Keratinocyte (primary cell): ENCODE measurements around the gene FHIT. TPM values are rescaled to one million over a fixed set of nuclear protein-coding genes. Genes with fewer than 3 reads are reported as not detected.

Source experiments
- DNase-seq: peaks from one replicate; pipeline ENCODE4 v3.0.0-alpha.2; 2011; ENCODE audit warnings: low read depth, missing footprints, low spot score
- FAIRE-seq: peaks from 2 replicates; lab custom pipeline; 2011; peaks lifted over from hg19 to GRCh38; lab: Jason Lieb, UNC
- H2AFZ ChIP-seq: 2 replicates; pipeline ENCODE4 v1.6.0; 2012; ENCODE audit warnings: low read length, control low read depth, inconsistent platforms; ENCODE audit not compliant: control insufficient read depth
- H3K27ac ChIP-seq: 2 replicates; pipeline ENCODE4 v1.5.1; 2011; ENCODE audit warnings: low read length; ENCODE audit not compliant: control insufficient read depth, insufficient read depth
- H3K27me3 ChIP-seq: 3 replicates; pipeline ENCODE4 v1.6.0; 2011; ENCODE audit warnings: low read length; ENCODE audit not compliant: control insufficient read depth, insufficient read depth; ENCODE audit errors: extremely low read depth
- H3K36me3 ChIP-seq, 2 experiments: 2 replicates in 1 of 2; 3 replicates in 1 of 2; pipeline ENCODE4 v1.5.1; 2011; ENCODE audit warnings: low read length in 2 of 2, mild to moderate bottlenecking in 1 of 2; ENCODE audit not compliant: control insufficient read depth in 2 of 2, insufficient read depth in 2 of 2; ENCODE audit errors: extremely low read depth in 1 of 2
- H3K4me1 ChIP-seq: 3 replicates; pipeline ENCODE4 v1.5.1; 2011; ENCODE audit warnings: low read length; ENCODE audit not compliant: control insufficient read depth, insufficient read depth; ENCODE audit errors: extremely low read depth
- H3K4me2 ChIP-seq: 3 replicates; pipeline ENCODE4 v1.6.0; 2011; ENCODE audit warnings: low read depth, low read length; ENCODE audit not compliant: control insufficient read depth, insufficient read depth; ENCODE audit errors: extremely low read depth
- H3K4me3 ChIP-seq, 3 experiments: fragments of 200-600 bp in 1 of 3; sonication (generic) in 1 of 3; 2 replicates in 2 of 3; 3 replicates in 1 of 3; pipeline ENCODE4 v1.5.1; 2011 to 2016; ENCODE audit warnings: low read length in 3 of 3, mild to moderate bottlenecking in 3 of 3, control low read depth in 2 of 3, inconsistent platforms in 1 of 3, low read depth in 1 of 3, mixed read lengths in 1 of 3, mixed run types in 1 of 3, moderate library complexity in 1 of 3; ENCODE audit not compliant: control insufficient read depth in 2 of 3, insufficient read depth in 2 of 3; ENCODE audit errors: extremely low read depth in 1 of 3
- H3K79me2 ChIP-seq: 2 replicates; pipeline ENCODE4 v1.6.0; 2012; ENCODE audit warnings: low read length; ENCODE audit not compliant: control insufficient read depth, insufficient read depth
- H3K9ac ChIP-seq: 3 replicates; pipeline ENCODE4 v1.6.0; 2011; ENCODE audit warnings: low read length; ENCODE audit not compliant: control insufficient read depth, insufficient read depth; ENCODE audit errors: extremely low read depth
- H3K9me1 ChIP-seq: 3 replicates; pipeline ENCODE4 v1.6.0; 2011; ENCODE audit warnings: low read length; ENCODE audit not compliant: control insufficient read depth, insufficient read depth; ENCODE audit errors: extremely low read depth
- H3K9me3 ChIP-seq: 2 replicates; pipeline ENCODE4 v1.5.1; 2012; ENCODE audit warnings: low read depth, low read length; ENCODE audit not compliant: control insufficient read depth
- H4K20me1 ChIP-seq: 3 replicates; pipeline ENCODE4 v1.6.0; 2011; ENCODE audit warnings: low read length; ENCODE audit not compliant: control insufficient read depth, insufficient read depth; ENCODE audit errors: extremely low read depth
- EZH2 ChIP-seq: IDR thresholded peaks from one replicate; pipeline ENCODE4 v1.6.1; 2012; ENCODE audit warnings: inconsistent platforms, mild to moderate bottlenecking, low read length, moderate library complexity
- dilution Hi-C: fragments of 300-500 bp; cut with MboI; formaldehyde crosslinking; loops from one replicate; pipeline ENCODE4 v1.7.0; 2020; ENCODE audit warnings: low sequenced_read_pairs; ENCODE audit not compliant: extremely low pct_ligation_motif_present
- polyA plus RNA-seq, 5 experiments: library from polyadenylated mRNA; depleted of rRNA in 3 of 5; stranded (reverse) in 3 of 5; stranded (forward) in 1 of 5; unstranded in 1 of 5; fragments of >200 nt; gene quantifications; 1 replicate in 1 of 5; 2 replicates in 3 of 5; 3 replicates in 1 of 5; pipeline versions ENCODE4 v1.2.1 to v1.2.3, GENCODE V29; 2011 to 2012; ENCODE audit warnings: missing spikeins in 2 of 5, low read depth in 1 of 5, low replicate concordance in 1 of 5
- TF ChIP-seq, protein P1 (sequence below), 3 experiments: IDR thresholded peaks in 1 of 3; conservative IDR thresholded peaks in 1 of 3; optimal IDR thresholded peaks in 1 of 3; 2 replicates in 2 of 3; 3 replicates in 1 of 3; pipeline versions ENCODE3 to v1.5.1; 2011; ENCODE audit warnings: low read length in 3 of 3, mild to moderate bottlenecking in 3 of 3, moderate library complexity in 2 of 3, control low read depth in 1 of 3, inconsistent platforms in 1 of 3; ENCODE audit not compliant: insufficient read depth in 2 of 3; ENCODE audit errors: extremely low read depth in 1 of 3

Gene FHIT
- polyA plus RNA-seq, 1 donor (not counting 4 experiments of a cell fraction or from before 2014, with no cell fraction given), result 2.2 TPM

DNA sequence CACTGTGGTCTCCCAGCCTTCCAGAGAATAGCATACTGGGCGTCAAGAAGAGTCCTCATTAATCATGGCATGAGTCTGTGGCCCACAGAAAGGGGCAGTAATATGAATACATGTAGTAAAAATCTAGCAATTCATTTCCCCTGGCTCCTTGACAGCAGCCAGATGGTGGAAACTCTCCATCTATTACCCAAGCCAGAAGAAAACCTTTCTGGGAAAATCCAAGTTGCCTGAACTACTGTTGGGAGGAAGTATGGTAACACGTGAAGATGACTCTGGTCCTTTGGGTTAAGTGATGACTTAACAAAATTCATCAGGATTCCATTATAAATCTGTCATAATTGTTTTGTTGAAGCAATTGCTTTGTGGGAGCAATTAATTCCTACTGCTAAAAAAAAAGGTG, 530.5 kb downstream of the FHIT start:
- no peaks in the 10 kb centered on the region for H3K36me3 ChIP-seq
- H3K4me2 ChIP-seq, result no peak overlapping the region
- no peaks in the 10 kb centered on the region for H3K4me1 ChIP-seq
- no peak for TF ChIP-seq EZH2
- TF ChIP-seq, protein P1, sequence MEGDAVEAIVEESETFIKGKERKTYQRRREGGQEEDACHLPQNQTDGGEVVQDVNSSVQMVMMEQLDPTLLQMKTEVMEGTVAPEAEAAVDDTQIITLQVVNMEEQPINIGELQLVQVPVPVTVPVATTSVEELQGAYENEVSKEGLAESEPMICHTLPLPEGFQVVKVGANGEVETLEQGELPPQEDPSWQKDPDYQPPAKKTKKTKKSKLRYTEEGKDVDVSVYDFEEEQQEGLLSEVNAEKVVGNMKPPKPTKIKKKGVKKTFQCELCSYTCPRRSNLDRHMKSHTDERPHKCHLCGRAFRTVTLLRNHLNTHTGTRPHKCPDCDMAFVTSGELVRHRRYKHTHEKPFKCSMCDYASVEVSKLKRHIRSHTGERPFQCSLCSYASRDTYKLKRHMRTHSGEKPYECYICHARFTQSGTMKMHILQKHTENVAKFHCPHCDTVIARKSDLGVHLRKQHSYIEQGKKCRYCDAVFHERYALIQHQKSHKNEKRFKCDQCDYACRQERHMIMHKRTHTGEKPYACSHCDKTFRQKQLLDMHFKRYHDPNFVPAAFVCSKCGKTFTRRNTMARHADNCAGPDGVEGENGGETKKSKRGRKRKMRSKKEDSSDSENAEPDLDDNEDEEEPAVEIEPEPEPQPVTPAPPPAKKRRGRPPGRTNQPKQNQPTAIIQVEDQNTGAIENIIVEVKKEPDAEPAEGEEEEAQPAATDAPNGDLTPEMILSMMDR (optimal IDR thresholded peaks at IDR 0.05 in 1 of 3, IDR thresholded peaks at IDR 0.05 in 1 of 3, conservative IDR thresholded peaks at IDR 0.05 in 1 of 3; ENCODE audit: extremely low read depth in 1 of 3, insufficient read depth in 2 of 3, low read length in 3 of 3), result no peak
- dilution Hi-C loops, result no loop called here
- no peaks in the 10 kb centered on the region for H3K27me3 ChIP-seq
- no peak overlapping the region for H3K27ac ChIP-seq
- no peak overlapping the region for H3K4me3 ChIP-seq
- H3K9ac ChIP-seq, result no peak overlapping the region
- H4K20me1 ChIP-seq, result no peaks in the 10 kb centered on the region
- H3K9me1 ChIP-seq, result no peaks in the 10 kb centered on the region
- no peak for DNase-seq
- no peaks in the 10 kb centered on the region for H3K79me2 ChIP-seq
- no peak for FAIRE-seq
- H2AFZ ChIP-seq, result no peak overlapping the region
- H3K9me3 ChIP-seq, result no peaks in the 10 kb centered on the region

DNA sequence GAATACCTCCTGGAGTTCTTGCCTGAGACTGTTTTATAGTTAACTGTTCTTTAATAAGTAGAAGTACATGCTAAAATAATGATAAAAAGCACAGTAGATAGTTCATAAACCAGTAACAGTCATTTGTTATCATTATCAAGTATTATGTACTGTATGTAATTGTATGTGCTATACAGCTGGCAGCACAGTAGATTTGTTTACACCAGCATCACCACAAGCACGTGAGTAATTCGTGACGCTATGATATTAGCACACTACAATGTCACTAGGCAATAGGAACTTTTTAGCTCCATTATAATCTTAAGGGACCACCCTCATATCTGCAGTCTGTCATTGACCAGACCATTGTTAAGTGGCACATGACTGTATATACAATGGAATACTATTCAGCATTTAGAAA, 534.7 kb downstream of the FHIT start:
- no peak overlapping the region for H3K9ac ChIP-seq
- no peaks in the 10 kb centered on the region for H3K36me3 ChIP-seq
- no peaks in the 10 kb centered on the region for H3K4me1 ChIP-seq
- H3K79me2 ChIP-seq, result no peaks in the 10 kb centered on the region
- no peak overlapping the region for H2AFZ ChIP-seq
- H3K27ac ChIP-seq, result no peak overlapping the region
- FAIRE-seq, result no peak
- DNase-seq, result no peak
- TF ChIP-seq EZH2, result no peak
- TF ChIP-seq, protein P1 (optimal IDR thresholded peaks at IDR 0.05 in 1 of 3, IDR thresholded peaks at IDR 0.05 in 1 of 3, conservative IDR thresholded peaks at IDR 0.05 in 1 of 3; ENCODE audit: extremely low read depth in 1 of 3, insufficient read depth in 2 of 3, low read length in 3 of 3), result no peak
- no peaks in the 10 kb centered on the region for H3K27me3 ChIP-seq
- no peak overlapping the region for H3K4me3 ChIP-seq
- no peaks in the 10 kb centered on the region for H4K20me1 ChIP-seq
- dilution Hi-C loops, result no loop called here
- H3K9me3 ChIP-seq, result no peaks in the 10 kb centered on the region
- no peak overlapping the region for H3K4me2 ChIP-seq
- H3K9me1 ChIP-seq, result no peaks in the 10 kb centered on the region
